Stimulated activated CD8-positive, alpha-beta memory T cell treated with anti-CD3 and anti-CD28 coated beads, Interleukin-7, amount 100 ng/mL, for 4 hours (primary cell): ENCODE data around the gene LFNG.

ENCODE experiments used
- DNase-seq, 2 donors: peaks; one replicate each; pipeline ENCODE4 v3.0.0-alpha.2; 2020; ENCODE audit warnings: low read depth in 2 of 2

The LFNG gene

DNA sequence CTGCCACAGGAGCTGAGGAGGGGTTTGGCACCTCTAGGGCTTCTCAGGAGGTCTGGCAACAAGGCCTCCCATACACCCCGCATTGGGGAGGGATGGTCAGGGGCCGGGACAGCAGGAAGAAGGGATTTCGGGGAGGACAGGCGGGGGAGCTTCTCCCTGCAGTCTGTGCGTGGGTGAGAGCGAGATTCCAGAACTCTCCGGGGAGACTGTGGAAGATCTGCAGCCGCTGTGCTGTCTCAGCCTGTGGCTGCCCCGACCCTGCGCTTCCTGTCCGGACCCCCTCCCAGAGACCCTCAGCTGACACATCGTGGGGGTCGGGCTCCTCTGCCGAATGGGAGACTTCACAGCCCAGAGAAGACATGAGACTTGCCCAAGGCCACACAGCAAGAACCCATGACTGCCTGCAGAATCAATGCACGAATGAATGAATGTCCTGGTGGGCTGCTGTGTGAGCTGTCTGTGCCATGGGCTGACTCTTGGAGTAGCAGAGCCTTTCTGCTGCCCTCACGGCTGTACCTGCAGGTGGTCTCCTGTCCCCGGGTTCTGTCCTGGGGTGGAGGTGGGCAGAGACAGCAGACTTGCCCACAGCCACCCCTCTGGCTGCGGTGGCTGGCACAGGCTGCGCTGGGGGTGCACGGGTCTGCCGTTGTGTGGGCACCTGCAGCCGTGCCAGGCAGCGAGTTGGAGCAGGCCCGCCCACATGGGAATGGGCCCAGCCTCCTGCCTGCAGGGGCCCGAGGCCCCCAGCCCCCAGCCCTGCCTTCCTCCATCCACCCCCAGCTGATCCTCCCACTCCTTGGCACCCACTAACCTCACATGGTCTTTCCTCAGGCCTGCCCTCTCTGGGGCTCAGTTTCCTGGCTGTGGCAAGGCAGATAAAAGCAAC lies 16.3 kb upstream of the LFNG start:
- DNase-seq, result no peak

DNA sequence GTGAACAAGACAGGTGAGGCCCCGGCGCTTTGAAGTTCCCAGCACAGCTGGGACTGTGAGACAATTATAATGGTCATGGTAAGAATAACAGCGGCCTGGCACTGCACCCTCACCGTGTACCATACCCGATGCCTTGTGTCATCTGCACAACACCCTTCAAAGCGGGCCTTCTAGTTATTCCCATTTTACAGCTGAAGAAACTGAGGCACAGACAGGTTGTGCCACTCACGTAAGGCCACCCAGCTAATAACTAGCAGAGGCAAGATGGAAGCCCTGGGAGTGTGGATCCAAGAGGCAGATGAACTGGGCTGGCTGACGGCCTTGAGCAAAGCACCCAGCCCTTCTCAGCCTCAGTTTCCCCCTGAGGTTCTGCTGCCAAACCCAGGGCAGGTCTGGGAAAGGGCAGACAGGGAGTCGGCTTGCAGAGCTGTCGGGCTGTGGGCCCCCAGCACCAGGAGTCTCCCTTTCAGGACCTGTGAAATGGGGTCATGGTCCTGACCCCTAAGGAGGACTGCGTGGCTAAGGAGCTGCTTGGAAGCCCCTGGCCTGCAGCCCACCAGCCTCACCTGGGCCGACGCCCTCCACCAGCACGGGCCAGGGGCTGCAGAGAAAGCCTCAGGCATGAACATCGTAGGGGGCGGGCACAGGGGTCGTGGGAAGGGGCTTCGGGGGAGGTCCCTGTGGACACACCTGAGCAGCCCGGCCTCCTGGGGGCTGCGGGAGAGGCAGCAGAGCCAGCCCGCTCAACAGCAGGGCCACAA lies 15.3 kb upstream of the LFNG start:
- DNase-seq, result no peak

- DNase-seq, result no peak
Measured at GRCh38 chr7:2504889-2505375, 14.6 kb upstream of the LFNG start.

DNA sequence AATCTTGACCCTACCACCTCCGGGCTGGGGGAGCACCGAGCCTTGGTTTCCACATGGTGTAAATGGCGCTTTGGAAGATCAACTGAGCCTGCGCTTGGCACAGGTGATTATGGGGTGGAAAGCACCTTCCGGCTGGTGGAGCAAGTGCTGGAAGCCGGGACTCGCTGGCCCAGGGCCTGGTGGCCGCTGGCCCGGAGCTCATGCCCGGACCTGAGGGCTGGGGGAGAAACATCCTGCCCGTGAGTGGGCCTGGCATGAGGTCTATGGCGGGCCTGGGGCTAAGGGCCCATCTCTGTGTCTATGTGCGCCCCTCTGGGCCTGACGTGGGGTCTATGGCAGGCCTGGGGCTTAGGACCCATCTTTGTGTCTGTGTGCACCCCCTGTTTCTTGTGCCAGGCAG lies 14.2 kb upstream of the LFNG start:
- DNase-seq, result no peak

DNA sequence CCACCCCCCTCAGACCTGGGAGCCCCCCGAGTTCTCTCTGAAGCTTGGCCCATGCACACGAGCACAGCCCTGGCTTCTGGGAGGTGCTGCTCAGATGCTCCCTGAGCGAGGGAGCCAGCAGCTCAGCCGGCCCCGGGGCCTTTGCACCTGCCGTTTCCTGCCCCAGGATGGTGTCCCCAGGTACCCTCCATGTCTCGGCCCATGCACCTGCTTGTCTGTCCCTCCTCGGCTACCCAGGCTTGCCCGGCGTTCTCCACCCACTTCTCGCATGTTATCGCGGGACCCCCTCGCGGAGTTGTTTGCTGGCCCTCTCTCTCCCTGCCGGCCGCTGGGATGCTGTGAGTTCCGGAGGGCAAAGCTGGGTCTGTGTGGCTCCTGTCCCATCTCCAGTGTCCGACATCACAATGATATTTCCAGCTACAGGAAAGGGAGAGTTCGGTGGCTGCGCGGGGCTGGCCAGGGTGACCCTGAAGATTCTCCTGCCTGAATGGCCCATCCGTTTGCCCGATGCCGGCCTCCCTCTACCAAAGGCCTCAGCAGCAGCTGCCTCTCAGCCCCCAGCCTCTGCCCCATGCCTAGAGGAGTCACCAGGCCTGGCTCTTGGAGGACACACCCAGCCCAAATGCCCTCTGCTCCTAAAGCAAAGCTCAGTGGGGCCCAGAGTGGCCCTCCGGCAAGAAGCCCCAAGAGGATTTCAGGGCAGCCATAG lies 12.2 kb upstream of the LFNG start:
- no peak for DNase-seq

DNA sequence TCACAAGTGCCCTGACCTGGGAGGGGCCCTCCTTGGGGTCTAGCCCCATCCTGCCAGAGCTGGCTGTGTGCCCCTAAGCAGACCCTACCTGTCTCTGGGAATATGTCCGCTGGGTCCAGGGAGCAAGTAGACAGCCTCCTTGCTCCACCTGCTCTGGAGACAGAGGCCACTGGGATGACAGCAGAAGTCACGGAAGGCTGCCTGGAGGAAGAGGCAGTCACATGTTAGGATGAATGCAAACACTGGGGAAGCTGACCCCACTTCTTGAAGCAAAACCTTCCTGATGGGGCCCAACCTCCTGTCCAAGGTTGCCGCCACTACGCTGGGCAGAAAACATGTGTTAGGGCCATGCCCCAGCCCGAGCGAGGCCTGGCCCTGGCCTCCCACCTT lies 11.7 kb upstream of the LFNG start:
- no peak for DNase-seq

- peak; percentile 52 to 71 for DNase-seq
Measured at GRCh38 chr7:2508327-2509215, 11.0 kb upstream of the LFNG start.

- no peak for DNase-seq
Measured at GRCh38 chr7:2509298-2509906, 10.2 kb upstream of the LFNG start.

GRCh38 chr7:2510130-2510776 lies 9.3 kb upstream of the LFNG start:
- no peak for DNase-seq

DNA sequence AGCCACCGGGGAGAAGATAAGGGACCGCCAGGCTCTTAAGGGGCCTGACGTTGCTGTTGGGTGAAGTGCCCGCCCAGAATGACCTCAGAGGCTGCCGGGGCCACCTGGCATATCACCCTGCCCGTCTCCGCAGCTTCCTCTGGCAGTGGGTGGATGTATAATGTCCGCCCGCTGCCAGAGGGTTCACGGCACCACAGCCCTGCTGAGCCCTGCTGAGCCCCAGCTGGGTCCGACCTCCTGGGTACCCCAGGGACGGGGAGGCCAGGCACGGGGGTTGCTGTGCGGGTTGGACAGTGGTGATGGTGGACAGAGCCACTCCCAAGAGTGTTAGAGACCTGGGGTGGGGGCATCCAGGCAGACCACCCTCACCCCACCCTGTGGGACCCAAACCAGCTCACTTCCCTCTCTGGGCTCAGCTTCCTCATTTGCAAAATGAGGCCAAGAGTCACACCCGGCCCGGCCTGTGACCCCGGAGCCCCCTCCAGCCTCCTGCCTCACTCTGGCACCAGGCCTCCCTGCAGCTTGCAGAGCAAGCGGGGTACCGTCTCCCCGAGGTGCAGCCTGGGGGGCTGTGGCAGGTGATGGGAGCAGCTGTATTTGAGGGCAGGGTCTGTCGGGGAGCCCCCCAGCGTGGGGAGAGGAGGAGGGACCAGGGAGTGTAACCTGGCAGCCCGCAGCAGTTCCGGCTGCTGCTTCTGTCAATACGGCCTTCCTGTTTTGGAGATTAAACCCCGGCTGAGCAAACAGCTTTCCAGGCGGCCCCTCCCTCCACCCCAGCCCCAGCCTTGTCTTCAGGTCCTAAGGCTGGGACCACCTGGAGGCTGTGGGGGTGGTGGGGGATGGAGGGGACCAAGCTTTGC lies 8.4 kb upstream of the LFNG start:
- peak in 1 of 2 donors; percentile 66 for DNase-seq

GRCh38 chr7:2511769-2512168 lies 7.8 kb upstream of the LFNG start:
- DNase-seq, result no peak

DNA sequence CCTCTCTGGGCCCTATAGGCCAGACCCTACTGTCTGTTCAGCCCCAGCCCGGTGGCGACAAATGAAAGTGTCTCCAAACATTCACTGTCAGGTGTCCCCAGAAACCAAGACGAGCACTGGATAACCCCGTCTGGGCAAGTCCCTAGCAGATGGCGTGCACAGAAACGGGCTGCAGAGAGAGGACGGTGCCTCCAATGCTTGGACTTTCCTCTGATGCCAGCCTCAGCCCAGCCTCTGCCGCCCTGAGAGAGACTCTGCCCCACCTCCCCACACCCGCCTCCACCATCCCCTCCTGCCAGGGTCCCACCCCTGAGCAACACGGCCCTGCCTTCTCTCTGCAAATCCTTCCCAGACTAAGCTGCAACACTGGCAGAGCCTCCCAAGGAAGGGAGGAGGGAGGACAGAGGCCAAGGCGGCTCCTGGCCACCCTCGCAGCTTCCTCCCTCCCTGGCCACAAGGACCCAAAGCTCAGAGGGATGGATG lies 7.4 kb upstream of the LFNG start:
- DNase-seq, result no peak

GRCh38 chr7:2512713-2513112 lies 6.9 kb upstream of the LFNG start:
- no peak for DNase-seq

DNA sequence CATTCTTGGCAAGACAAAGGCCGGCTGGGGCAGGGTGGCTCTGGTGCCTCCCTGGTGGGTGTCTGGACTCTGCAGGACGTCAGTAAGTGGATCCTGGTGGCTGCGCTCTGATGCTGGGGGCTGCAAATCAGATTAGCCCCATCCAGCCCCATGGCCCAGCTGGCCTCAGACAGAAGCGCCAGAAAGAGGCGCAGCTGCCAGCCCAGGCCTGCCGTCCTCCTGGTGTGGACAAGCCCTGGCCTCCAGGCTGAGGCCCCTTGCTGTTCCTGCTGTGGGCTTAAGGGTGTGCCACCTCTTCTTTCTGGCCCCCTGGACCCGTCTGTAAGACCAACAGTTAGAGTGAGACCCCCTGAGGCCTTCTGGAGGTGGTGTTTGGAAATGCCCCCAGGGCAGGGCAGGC lies 5.9 kb upstream of the LFNG start:
- DNase-seq, result no peak

DNA sequence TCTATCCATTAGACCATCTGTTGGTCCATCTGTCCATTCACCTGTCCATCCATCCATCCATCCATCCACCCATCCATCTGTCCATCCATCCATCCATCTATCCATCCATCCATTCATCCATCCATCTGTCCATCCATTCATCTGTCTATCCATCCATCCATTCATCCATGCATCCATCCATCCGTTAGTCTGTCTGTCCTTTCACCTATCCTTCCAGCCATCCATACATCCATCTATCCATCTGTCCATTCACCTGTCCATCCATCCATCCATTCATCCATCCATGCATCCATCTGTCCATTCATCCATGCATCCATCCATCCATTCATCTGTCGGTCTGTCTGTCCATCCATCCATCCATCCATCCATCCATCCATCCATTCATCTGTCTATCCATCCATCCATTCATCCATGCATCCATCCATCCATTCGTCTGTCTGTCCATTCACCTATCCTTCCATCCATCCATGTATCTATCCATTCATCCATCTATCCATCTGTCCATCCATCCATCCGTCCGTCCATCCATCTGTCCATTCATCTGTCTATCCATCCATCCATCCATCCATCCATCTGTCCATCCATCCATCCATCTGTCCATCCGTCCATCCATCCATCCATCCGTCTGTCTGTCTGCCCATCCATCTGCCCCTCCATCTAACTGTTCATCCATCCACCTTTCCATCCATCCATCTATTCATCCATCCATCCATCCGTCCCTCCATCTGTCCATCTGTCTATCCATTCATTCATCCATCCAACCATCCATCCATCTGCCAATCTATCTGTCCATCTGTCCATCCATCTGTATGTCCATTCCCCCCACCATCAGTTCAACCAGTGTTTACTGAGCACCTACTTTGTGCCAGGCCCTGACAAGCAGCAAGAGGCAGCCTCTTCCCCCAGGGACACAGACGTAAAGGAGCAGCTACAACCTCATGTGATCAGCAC lies 4.8 kb upstream of the LFNG start:
- DNase-seq, result no peak

GRCh38 chr7:2515424-2516193 lies 4.0 kb upstream of the LFNG start:
- no peak for DNase-seq

GRCh38 chr7:2516194-2516555 lies 3.4 kb upstream of the LFNG start:
- DNase-seq, result no peak
